NCI-H2227 (cell line): ENCODE results near the gene MCFD2.

ENCODE experiments used
- DNase-seq: peaks from one replicate; lab custom pipeline; 2025; ENCODE audit not compliant: unreplicated experiment; lab: John Stamatoyannopoulos, UW

MCFD2 gene

GRCh38 chr2:46852598-46852997 is 63.0 kb downstream of the MCFD2 start:
- DNase-seq = no peak

DNA sequence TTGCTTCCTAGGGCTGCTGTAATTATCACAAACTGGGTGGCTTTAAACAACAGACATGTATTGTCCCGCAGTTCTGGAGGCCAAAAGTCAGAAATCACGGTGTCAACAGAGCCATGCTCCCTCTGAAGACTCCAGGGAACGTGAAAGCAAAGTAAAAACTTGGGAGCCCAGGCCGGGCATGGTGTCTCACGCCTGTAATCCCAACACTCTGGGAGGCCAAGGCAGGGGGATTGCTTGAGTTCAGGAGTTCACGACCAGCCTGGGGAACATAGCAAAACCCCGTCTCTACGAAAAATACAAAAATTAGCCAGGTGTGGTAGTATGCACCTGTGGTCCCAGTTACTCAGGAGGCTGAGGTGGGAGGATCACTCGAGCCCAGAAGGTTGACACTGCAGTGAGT is 63.5 kb downstream of the MCFD2 start:
- no peak for DNase-seq
